ENCODE measurements around the gene PPDPF. TPM values are rescaled to one million over a fixed set of nuclear protein-coding genes. Genes with fewer than 3 reads are reported as not detected.

Gene PPDPF
- total RNA-seq, 2 experiments from 2014 or later, result 34.9 to 117 TPM

DNA sequence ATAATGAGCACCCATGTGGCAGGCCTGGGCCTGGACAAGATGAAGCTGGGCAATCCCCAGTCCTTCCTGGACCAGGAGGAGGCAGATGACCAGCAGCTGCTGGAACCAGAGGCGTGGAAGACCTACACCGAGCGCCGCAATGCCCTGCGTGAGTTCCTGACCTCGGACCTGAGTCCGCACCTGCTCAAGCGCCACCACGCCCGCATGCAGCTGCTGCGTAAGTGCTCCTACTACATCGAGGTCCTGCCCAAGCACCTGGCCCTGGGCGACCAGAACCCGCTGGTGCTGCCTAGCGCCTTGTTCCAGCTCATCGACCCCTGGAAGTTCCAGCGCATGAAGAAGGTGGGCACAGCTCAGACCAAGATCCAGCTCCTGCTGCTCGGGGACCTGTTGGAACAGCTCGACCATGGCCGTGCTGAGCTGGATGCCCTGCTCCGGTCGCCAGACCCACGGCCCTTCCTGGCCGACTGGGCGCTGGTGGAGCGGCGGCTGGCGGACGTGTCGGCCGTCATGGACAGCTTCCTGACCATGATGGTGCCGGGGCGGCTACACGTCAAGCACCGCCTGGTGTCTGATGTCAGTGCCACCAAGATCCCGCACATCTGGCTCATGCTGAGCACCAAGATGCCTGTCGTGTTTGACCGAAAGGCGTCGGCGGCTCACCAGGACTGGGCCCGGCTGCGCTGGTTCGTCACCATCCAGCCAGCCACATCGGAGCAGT is 35.3 kb downstream of the PPDPF start:
- Histone ChIP-seq H3K27ac (ENCODE audit: low read depth, low read length, poor library complexity, severe bottlenecking) (no peak overlapping the region), H3K4me1 (ENCODE audit: insufficient read depth, low read length, poor library complexity, severe bottlenecking) (peaks cover 37% of the 10 kb centered on the region), H4K20me1 (ENCODE audit: insufficient read depth, low read length) (no peaks in the 10 kb centered on the region), H2AFZ (ENCODE audit: low read length) (no peak overlapping the region), H3K4me2 (ENCODE audit: low read length) (no peak overlapping the region), H3K9me2 (ENCODE audit: insufficient read depth, low read length) (no peaks in the 10 kb centered on the region), H3K79me2 (ENCODE audit: insufficient read depth, low read depth, low read length) (no peaks in the 10 kb centered on the region), H3K36me3 (ENCODE audit: insufficient read depth, low read length) (no peaks in the 10 kb centered on the region), H3K9me3 (ENCODE audit: low read length) (no peaks in the 10 kb centered on the region), H3K4me3 (ENCODE audit: low read depth, low read length, poor library complexity, severe bottlenecking) (no peak overlapping the region)
- ChIA-PET CTCF (ENCODE audit: unreplicated experiment) (no interaction called here), POLR2A (interaction anchor here (1.0 to 1.2 kb wide), 2 partner anchors 18 to 86 kb away, joined by 3 read pairs; partner anchors contain the start of gene HELZ2)
- intact Hi-C loops (cut with micrococcal nuclease; ENCODE audit: unreplicated experiment), result no loop called here
- no TSS peak for BruUV-seq (replicated peaks)
- no peak for DNase-seq (ENCODE audit: low spot score)
- no peak for TF ChIP-seq EZH2phosphoT487 (IDR thresholded peaks at IDR 0.05; ENCODE audit: borderline replicate concordance, low read depth, low read length)
- TF ChIP-seq, protein P1, sequence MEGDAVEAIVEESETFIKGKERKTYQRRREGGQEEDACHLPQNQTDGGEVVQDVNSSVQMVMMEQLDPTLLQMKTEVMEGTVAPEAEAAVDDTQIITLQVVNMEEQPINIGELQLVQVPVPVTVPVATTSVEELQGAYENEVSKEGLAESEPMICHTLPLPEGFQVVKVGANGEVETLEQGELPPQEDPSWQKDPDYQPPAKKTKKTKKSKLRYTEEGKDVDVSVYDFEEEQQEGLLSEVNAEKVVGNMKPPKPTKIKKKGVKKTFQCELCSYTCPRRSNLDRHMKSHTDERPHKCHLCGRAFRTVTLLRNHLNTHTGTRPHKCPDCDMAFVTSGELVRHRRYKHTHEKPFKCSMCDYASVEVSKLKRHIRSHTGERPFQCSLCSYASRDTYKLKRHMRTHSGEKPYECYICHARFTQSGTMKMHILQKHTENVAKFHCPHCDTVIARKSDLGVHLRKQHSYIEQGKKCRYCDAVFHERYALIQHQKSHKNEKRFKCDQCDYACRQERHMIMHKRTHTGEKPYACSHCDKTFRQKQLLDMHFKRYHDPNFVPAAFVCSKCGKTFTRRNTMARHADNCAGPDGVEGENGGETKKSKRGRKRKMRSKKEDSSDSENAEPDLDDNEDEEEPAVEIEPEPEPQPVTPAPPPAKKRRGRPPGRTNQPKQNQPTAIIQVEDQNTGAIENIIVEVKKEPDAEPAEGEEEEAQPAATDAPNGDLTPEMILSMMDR (conservative IDR thresholded peaks at IDR 0.05; ENCODE audit: low read length), result no peak

DNA sequence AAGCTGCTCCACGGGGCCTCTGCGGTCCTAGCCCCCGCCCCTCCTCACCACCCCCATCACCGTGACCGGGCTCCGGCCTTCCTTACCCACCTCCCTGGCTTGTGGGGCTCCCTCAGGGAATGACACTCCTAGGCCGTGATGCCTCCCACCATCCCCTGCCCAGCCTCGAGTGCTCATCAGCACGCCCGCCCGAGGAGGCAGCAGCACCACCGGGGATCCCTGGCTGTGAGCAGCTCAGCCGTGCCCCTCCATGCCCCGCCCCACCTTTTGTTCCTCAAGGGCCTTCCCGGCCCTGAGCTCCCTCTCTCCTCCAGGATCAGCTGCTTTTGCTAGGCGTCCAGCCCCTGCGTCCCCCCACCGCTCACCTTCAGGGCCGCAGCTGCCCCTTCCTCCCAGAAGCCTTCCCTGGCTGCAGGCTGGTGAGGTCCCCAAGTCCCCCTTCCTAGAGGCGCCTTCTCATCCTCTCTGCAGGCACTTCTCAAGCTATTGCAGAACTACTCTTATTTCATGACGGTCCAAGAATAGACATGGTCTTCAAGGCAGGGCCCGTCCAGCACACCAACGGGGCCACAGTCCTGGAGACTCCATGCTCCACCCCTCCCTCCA is 36.4 kb downstream of the PPDPF start:
- POLR2A ChIA-PET, result interaction anchor here (0.6 to 1.2 kb wide), 2 partner anchors 15 to 17 kb away, joined by 3 to 4 read pairs; partner anchors contain the start of gene HELZ2

More for the DNA sequence above, 36.4 kb downstream of the PPDPF start:
- no peak overlapping the region for H3K27ac ChIP-seq (ENCODE audit: low read depth, low read length, poor library complexity, severe bottlenecking)
- H2AFZ ChIP-seq (ENCODE audit: low read length), result no peak overlapping the region
- CTCF ChIA-PET (ENCODE audit: unreplicated experiment), result no interaction called here
- no peaks in the 10 kb centered on the region for H3K36me3 ChIP-seq (ENCODE audit: insufficient read depth, low read length)
- H3K4me2 ChIP-seq (ENCODE audit: low read length), result no peak overlapping the region
- H3K4me1 ChIP-seq (ENCODE audit: insufficient read depth, low read length, poor library complexity, severe bottlenecking), result peaks cover 30% of the 10 kb centered on the region
- no peaks in the 10 kb centered on the region for H3K9me3 ChIP-seq (ENCODE audit: low read length)
- no peak for TF ChIP-seq EZH2phosphoT487 (IDR thresholded peaks at IDR 0.05; ENCODE audit: borderline replicate concordance, low read depth, low read length)
- TF ChIP-seq, protein P1 (conservative IDR thresholded peaks at IDR 0.05; ENCODE audit: low read length), result no peak
- H3K79me2 ChIP-seq (ENCODE audit: insufficient read depth, low read depth, low read length), result no peaks in the 10 kb centered on the region
- no peaks in the 10 kb centered on the region for H4K20me1 ChIP-seq (ENCODE audit: insufficient read depth, low read length)
- no peak for DNase-seq (ENCODE audit: low spot score)
- no peaks in the 10 kb centered on the region for H3K9me2 ChIP-seq (ENCODE audit: insufficient read depth, low read length)
- intact Hi-C loops (cut with micrococcal nuclease; ENCODE audit: unreplicated experiment), result no loop called here
- H3K4me3 ChIP-seq (ENCODE audit: low read depth, low read length, poor library complexity, severe bottlenecking), result no peak overlapping the region
- BruUV-seq (replicated peaks), result no TSS peak

Data from OCI-LY7 (cell line).